NCI-H748 (cell line): Measurements from ENCODE around the gene PACSIN2.

ENCODE experiments used
- DNase-seq: peaks from one replicate; lab custom pipeline; 2025; ENCODE audit not compliant: unreplicated experiment; lab: John Stamatoyannopoulos, UW

Gene PACSIN2

DNA sequence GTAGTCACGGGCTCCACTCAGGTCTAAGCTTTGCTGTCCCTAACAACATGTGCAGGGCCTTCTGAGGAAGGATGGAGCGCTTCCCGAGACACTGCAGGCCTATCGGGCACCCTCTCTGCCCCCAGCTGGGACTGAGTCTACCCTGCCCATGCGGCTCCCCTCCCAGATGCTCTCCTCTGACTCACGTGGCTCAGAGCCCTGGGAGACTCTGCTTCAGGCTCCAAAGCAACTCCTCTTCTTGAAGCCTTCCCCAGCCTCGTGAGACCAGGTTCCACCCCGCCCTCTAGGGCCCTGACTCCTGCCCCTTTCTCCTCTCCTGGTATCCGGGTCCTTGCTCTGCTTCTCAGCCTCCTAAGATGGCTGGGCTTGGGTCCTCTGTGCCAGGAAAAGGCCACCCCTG, 129.5 kb downstream of the PACSIN2 start:
- DNase-seq = no peak

DNA sequence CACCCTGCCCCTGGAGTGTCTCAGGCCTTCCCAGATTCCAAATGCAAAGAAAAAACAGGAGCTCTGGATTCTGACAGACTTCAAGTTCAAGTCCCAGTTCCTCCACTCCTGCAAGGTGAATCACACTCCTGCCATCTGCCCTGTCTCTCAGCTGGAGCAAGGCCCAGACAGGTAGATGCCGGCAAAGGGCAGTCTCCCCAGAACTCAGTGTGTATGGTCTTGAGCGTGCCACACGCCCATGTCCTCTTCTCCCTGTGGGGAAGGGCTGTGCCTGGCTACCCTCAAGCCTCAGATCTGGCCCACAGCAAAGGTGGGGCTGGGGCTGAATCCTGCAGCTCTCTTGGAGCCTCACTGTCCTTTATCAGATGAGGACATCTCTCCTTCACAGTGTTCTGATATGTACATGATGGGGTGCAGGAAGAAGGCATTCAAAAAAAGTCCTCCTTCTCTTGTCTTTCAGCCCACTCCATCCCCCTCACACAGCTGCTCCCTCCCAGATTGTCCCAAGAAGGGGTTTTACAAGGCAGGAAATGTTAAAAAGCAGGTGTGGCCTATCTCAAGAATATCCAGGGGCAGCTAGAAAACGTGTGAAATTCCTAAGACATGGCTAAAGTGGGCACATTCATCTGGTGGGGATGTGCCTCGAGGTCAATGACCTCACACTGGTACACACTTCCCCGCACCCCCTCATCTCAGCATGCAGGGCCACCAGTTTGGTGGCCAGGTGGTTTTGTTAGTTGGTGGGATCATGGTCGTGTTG, 130.2 kb downstream of the PACSIN2 start:
- no peak for DNase-seq

GRCh38 chr22:42883970-42884369, 131.0 kb downstream of the PACSIN2 start:
- no peak for DNase-seq

DNA sequence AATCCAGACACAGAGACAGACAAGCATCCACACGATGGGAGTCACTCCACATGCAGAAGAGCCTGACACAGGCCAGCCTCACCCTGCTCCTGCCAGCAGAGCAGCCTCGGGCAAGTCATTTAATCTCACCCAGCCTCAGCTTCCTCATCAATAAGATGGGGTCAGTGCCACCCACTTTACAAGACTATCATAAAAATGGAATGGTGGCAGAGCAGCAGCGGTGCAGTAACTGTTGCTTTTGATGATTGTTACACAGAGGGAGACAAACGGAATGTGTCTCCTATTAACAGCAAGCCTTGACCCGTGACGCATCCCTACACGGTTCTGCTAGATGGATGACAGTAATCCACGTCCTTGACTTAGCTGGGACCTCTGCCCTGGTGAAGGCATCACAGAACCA, 131.8 kb downstream of the PACSIN2 start:
- DNase-seq = no peak

GRCh38 chr22:42881982-42882656, 132.8 kb downstream of the PACSIN2 start:
- DNase-seq = no peak

DNA sequence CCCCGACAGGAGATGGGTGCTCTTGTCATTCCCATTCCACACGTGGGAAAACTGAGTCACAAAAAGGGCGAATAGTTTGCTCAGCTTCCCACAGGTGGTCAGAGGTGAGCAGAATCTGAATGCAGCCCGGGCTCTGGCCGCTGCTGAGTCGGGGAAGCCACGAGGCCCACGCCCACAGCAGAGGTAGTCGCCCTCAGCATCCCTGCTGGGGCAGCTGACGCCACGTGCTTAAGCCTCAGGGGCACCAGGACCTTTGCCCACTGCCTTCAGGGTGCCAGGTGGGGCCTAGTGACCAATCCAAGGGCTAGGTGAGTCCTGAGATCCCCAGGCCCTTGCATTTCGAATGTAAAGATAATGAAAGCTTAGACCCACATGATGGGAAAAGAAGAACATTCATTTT, 133.7 kb downstream of the PACSIN2 start:
- no peak for DNase-seq

- DNase-seq = no peak
Measured at GRCh38 chr22:42880815-42881214, 134.1 kb downstream of the PACSIN2 start.

- DNase-seq = peak; percentile 84
Measured at GRCh38 chr22:42879371-42880021, 135.5 kb downstream of the PACSIN2 start.

DNA sequence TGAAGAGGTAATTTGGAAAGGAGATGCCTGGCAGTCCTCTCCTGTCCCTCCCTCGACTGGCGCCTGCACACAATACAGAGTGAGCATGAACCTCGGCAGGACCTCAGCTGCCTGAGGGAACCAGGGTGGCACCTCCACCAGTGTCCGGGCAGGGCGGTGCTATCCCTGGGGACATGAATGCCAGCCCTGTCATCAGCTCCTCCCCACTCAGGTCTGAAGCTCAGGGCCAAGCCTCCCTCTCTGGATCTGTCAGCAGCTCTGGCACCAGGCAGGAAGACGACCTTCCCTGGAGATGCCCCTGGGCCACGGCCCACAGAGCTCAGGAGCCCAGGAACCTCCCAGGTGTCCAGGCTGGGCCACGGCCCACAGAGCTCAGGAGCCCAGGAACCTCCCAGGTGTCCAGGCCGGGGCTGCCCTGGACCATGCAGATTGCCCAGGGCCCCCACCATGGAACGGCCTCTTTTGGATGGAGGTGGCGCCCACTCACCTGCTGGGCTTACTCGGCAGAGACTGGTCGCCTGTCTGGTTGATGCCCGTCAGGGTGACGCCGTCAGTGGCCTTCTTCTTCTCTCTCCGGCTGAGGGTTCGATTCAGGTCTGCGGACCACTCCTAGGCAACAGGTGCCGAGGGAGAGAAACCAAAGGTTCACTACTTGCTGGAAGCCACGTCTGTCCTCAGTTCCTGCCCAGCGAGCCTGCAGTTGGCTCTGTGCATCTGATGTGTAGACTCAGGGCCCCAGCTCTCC, 136.2 kb downstream of the PACSIN2 start:
- DNase-seq = no peak

- no peak for DNase-seq
Measured at GRCh38 chr22:42877597-42878340, 137.2 kb downstream of the PACSIN2 start.

DNA sequence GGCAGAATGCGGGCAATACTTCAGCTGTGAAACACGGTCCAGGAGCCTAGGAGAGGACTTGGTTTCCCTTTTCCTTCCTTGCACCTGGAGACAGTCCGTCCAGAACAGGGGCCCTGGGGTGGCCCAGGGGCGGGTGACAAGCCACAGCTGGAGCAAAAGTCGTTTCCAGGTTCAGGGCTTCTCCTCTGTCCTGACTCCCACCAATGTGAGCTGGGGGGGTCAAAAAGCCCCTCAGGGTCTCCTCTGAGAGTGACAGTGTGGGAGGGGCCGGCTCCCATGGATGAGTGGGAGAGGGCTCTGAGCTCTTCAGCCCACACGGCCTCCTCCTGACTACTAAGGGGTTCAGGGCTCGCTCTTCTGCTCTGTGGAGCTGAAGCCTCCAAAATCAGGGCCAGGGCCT, 137.8 kb downstream of the PACSIN2 start:
- DNase-seq = no peak

DNA sequence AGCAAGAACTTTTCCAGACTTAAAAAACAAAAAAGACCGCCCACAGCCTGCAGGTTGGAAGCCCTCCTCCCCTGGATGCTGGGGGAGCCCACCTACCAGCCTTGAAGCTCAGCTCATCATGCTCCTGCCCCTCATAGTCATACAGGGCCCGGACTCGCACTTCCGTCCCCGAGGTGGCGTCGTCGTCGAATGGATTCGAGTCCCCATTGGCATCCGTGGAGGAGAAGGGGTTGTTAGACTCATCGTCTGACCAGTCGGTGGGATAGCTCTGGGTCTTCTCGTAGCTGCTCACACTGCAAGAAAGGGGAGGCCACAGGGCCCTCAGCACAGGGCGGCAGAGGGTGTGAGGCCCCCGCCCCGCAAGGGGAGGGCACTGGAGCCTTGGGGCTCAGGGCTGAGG, 138.9 kb downstream of the PACSIN2 start:
- DNase-seq = no peak

- no peak for DNase-seq
Measured at GRCh38 chr22:42874010-42874409, 140.9 kb downstream of the PACSIN2 start.

DNA sequence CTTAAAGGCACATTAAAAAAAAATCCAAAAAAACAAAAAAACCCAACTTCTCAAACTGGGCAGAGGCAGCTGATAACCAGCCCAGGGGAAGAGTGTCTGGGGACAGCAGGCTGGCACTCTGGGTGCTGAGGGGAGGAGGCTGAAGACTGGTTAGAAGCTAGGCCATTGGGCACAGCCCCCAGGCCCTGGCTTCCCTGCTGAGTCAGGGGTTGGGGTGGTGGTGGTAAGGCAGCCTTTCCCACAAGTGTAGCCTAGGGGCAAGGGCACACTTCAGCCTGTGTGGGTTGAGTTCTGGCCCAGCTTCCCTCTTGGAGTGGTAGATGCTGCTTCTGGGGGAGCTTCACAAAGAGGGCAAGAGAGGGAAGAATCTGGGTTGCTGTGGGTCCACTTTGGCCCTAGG, 141.6 kb downstream of the PACSIN2 start:
- no peak for DNase-seq

GRCh38 chr22:42872821-42873220, 142.1 kb downstream of the PACSIN2 start:
- no peak for DNase-seq

DNA sequence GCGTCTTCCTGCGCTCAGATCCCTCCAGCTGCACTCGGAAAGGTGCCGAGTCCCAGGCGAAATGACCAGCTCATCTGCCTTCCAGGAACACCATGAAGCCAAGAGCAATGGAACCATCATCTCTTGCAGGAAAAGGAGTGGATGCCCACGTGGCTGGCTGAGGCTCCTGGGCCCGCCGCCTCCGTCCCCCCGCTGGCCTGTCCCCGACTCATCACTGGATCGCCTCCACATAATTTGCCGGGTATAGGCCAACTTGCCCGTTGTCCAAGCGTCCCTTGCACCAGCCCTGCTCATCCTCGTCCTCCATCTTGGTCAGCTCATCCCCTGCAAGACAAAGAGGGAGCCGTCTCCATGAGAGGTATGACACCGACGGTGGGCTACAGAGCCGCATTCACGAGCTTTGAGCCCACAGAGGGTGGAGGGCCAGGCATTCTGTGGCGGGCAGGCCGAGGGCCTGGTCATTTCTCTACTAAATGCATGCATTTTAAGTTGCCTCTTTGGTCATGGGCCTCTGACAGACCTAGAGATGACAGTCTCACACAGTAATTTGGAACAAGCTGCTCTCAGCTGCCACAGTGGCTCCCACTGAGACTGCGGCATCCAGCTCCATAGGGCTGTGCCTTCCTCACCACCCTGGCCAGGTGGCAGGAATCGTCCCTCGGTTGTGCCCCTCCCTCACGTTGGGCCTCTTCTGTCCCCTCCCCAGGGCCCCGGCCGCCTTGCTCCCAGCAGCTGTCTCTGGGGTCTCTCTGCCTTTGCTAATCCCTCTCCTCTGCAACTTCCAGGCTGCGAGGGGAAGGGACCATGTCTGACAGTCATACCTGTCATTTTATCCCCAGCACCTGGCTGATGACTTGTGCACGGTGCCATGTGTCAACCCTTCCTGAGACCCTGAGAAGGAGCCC, 143.6 kb downstream of the PACSIN2 start:
- no peak for DNase-seq

GRCh38 chr22:42869888-42870480, 145.0 kb downstream of the PACSIN2 start:
- DNase-seq = no peak

- no peak for DNase-seq
Measured at GRCh38 chr22:42869463-42869862, 145.5 kb downstream of the PACSIN2 start.

DNA sequence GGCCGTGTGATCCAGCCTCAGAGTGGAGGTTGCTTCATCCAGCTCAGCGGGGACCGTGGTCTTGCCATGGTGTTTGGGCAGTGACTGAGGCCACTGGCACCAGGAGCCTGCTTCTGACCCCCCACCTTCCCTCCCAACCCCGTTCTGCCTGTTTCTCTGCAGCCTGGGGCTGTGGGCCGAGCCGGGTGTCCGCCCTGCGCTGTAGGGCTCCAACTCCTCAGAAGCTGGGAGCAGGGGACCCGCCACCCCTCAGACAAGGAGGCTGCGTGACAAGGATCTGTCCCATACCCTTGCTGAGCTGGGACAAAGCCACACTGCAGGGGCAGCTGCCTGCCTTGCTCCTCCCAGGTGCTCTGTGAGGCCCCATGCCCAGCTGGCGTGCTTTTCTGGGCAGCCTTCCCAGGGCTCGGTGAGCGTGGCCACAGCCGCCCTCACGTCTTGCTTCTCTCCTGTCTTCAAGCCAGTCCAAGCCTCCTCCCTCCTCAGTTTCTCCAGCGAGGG, 146.1 kb downstream of the PACSIN2 start:
- DNase-seq = no peak
